GM12878 (cell line): ENCODE measurements around the gene KISS1R. TPM values are rescaled to one million over a fixed set of nuclear protein-coding genes. Genes with fewer than 3 reads are reported as not detected.

Experiments used
- ATAC-seq: fragments of 200-7000 bp; cut with Tn5 transposase; 3 replicates; pipeline ENCODE4 v1.9.1; 2020; ENCODE audit warnings: mild to moderate bottlenecking, moderate library complexity
- BruUV-seq: library from RNA; stranded (reverse); fragments of 400-500 nt; replicated peaks from 2 replicates; lab custom pipeline; 2021; lab: Mats Ljungman, UMichigan
- CTCF ChIA-PET: fragments of 300-600 bp; sonication (Branson Sonifier 250); formaldehyde crosslinking; extraction: SDS; loops from one replicate; lab custom pipeline; 2021; ENCODE audit warnings: inconsistent platforms; lab: Yijun Ruan, JAX
- POLR2A ChIA-PET: fragments of 350-600 bp; formaldehyde crosslinking; extraction: SDS; loops from one replicate; lab custom pipeline; 2021; ENCODE audit warnings: inconsistent platforms; lab: Charles Lee
- RAD21 ChIA-PET: fragments of 300-600 bp; sonication (Branson Sonifier 250); formaldehyde crosslinking; loops from one replicate; lab custom pipeline; 2023; ENCODE audit warnings: antibody characterized with exemption; ENCODE audit not compliant: unreplicated experiment; lab: Charles Lee
- SMC1A ChIA-PET: fragments of 300-600 bp; sonication (Branson Sonifier 250); formaldehyde crosslinking; loops from one replicate; lab custom pipeline; 2023; ENCODE audit not compliant: unreplicated experiment, uncharacterized antibody; lab: Charles Lee
- DNase-seq: peaks from one replicate; pipeline ENCODE4 v3.0.0-alpha.2; 2011; ENCODE audit warnings: low read depth, low spot score
- FAIRE-seq: peaks from 3 replicates; lab custom pipeline; 2011; peaks lifted over from hg19 to GRCh38; lab: Jason Lieb, UNC
- H2AFZ ChIP-seq: 2 replicates; pipeline ENCODE4 v1.6.0; 2011; ENCODE audit warnings: low read depth, low read length, control low read depth; ENCODE audit not compliant: control insufficient read depth
- H3K27ac ChIP-seq: 2 replicates; pipeline ENCODE4 v1.5.1; 2011; ENCODE audit warnings: control low read depth; ENCODE audit not compliant: control insufficient read depth, insufficient read depth
- H3K27me3 ChIP-seq, 2 experiments: replicated peaks in 1 of 2; 2 replicates each; pipeline versions ENCODE4 v1.6.0 to v1.6.1; 2011; ENCODE audit warnings: low read length in 1 of 2; ENCODE audit not compliant: control insufficient read depth in 2 of 2, insufficient read depth in 2 of 2
- H3K36me3 ChIP-seq, 2 experiments: 2 replicates each; pipeline ENCODE4 v1.5.1; 2011; ENCODE audit warnings: low read length in 1 of 2; ENCODE audit not compliant: control insufficient read depth in 2 of 2, insufficient read depth in 2 of 2
- H3K4me1 ChIP-seq: 2 replicates; pipeline ENCODE4 v1.6.1; 2011; ENCODE audit warnings: mild to moderate bottlenecking, low read length, moderate library complexity, mixed read lengths; ENCODE audit not compliant: control insufficient read depth, insufficient read depth
- H3K4me2 ChIP-seq: 2 replicates; pipeline ENCODE4 v1.6.0; 2011; ENCODE audit warnings: control low read depth; ENCODE audit not compliant: control insufficient read depth, insufficient read depth
- H3K4me3 ChIP-seq: fragments of 200-600 bp; sonication (generic); 2 replicates; pipeline ENCODE4 v1.5.1; 2016
- H3K79me2 ChIP-seq: 2 replicates; pipeline ENCODE4 v1.6.0; 2011; ENCODE audit warnings: low read length; ENCODE audit not compliant: control insufficient read depth, insufficient read depth
- H3K9ac ChIP-seq: 2 replicates; pipeline ENCODE4 v1.8.0; 2011; ENCODE audit warnings: low read length, control low read depth, mixed read lengths; ENCODE audit not compliant: control insufficient read depth, insufficient read depth
- H3K9me3 ChIP-seq: replicated peaks from 3 replicates; pipeline ENCODE4 v1.5.1; 2011; ENCODE audit warnings: mild to moderate bottlenecking, low read length; ENCODE audit not compliant: control insufficient read depth, insufficient read depth
- H4K20me1 ChIP-seq: 2 replicates; pipeline ENCODE4 v1.6.0; 2011; ENCODE audit not compliant: control insufficient read depth, insufficient read depth
- ESRRA ChIP-seq: IDR thresholded peaks from 2 replicates; pipeline ENCODE4 v1.6.1; 2012; ENCODE audit warnings: mild to moderate bottlenecking, low read length, improper control_type of control experiment
- MYB ChIP-seq: fragments of 150-350 bp; IDR thresholded peaks from 2 replicates; pipeline ENCODE4 v1.6.1; 2014; ENCODE audit warnings: mild to moderate bottlenecking, low read depth, low read length, borderline replicate concordance
- MYC ChIP-seq: IDR thresholded peaks from 2 replicates; pipeline ENCODE4 v1.6.1; 2011; ENCODE audit warnings: mild to moderate bottlenecking, low read length, moderate library complexity, inconsistent platforms; ENCODE audit not compliant: insufficient read depth, insufficient replicate concordance, insufficient read length, severe bottlenecking
- NRF1 ChIP-seq: conservative IDR thresholded peaks from 2 replicates; pipeline ENCODE4 v1.6.1; 2011; ENCODE audit warnings: mild to moderate bottlenecking, low read depth, low read length, improper control_type of control experiment
- POLR2A ChIP-seq: IDR thresholded peaks from 2 replicates; pipeline ENCODE4 v1.6.1; 2011; ENCODE audit warnings: low read depth, mild to moderate bottlenecking, low read length
- SPI1 ChIP-seq: IDR thresholded peaks from 2 replicates; pipeline ENCODE4 v1.6.1; 2011; ENCODE audit warnings: low read depth, mild to moderate bottlenecking, low read length, moderate library complexity, borderline replicate concordance; ENCODE audit not compliant: insufficient read depth
- STAT1 ChIP-seq: fragments of 450-650 bp; conservative IDR thresholded peaks from 2 replicates; pipeline ENCODE4 v1.6.1; 2014; ENCODE audit warnings: antibody characterized with exemption, mild to moderate bottlenecking
- SUZ12 ChIP-seq: fragments of 200-600 bp; sonication (generic); IDR thresholded peaks from one replicate; pipeline ENCODE4 v1.6.1; 2018; ENCODE audit warnings: antibody characterized with exemption, mild to moderate bottlenecking; ENCODE audit not compliant: unreplicated experiment
- ZBED1 ChIP-seq: IDR thresholded peaks from 2 replicates; pipeline ENCODE4 v1.6.1; 2016; ENCODE audit warnings: borderline replicate concordance
- ZNF384 ChIP-seq: IDR thresholded peaks from 2 replicates; pipeline ENCODE4 v1.6.1; 2012; ENCODE audit warnings: low read depth, mild to moderate bottlenecking, low read length, improper control_type of control experiment, borderline replicate concordance
- WGBS: methylation state at CpG from one replicate; pipeline ENCODE4 v1.1.6; 2016; ENCODE audit warnings: low lambda C conversion rate; ENCODE audit not compliant: insufficient replicate concordance, insufficient coverage; ENCODE audit errors: missing lambda C conversion rate; 5-methylcytosine and 5-hydroxymethylcytosine counted together
- in situ Hi-C: fragments of 300-500 bp; cut with MboI; formaldehyde crosslinking; loops from 9 replicates; pipeline ENCODE4 v1.14.3; 2018; ENCODE audit warnings: mixed read lengths
- intact Hi-C: fragments of 100-400 bp; cut with micrococcal nuclease; formaldehyde crosslinking; loops from one replicate; pipeline ENCODE4 v1.14.2; 2022; ENCODE audit not compliant: unreplicated experiment
- polyA plus RNA-seq, 11 experiments: library from polyadenylated mRNA; depleted of rRNA in 4 of 11; unstranded in 6 of 11; stranded (reverse) in 5 of 11; fragments of >200 nt; fragmentation: Nextera tagmentation in 4 of 11; fragmentation: Illumina TruSeq in 1 of 11; extraction: Ambion mirVana in 4 of 11; extraction: Trizol in 1 of 11; gene quantifications; 1 replicate in 1 of 11; 2 replicates in 10 of 11; pipeline versions ENCODE4 v1.2.1 to v1.2.3, GENCODE V29; 2011 to 2016; ENCODE audit warnings: inconsistent platforms in 2 of 11, missing spikeins in 2 of 11, low read depth in 1 of 11
- total RNA-seq, 4 experiments: library from RNA; depleted of rRNA in 3 of 4; stranded (reverse); fragments of >200 nt in 3 of 4; fragmentation: Illumina TruSeq in 1 of 4; extraction: Trizol in 1 of 4; gene quantifications; 2 replicates each; pipeline versions ENCODE4 v1.2.1 to v1.2.3, GENCODE V29; 2013 to 2021
- TF ChIP-seq, protein P1 (sequence below): fragments of 450-650 bp; IDR thresholded peaks from 2 replicates; pipeline ENCODE4 v1.6.1; 2017; ENCODE audit warnings: mild to moderate bottlenecking
- TF ChIP-seq, protein P2 (sequence below), 3 experiments: IDR thresholded peaks in 2 of 3; conservative IDR thresholded peaks in 1 of 3; 2 replicates each; pipeline ENCODE4 v1.5.1; 2011; ENCODE audit warnings: low read depth in 3 of 3, low read length in 3 of 3, mild to moderate bottlenecking in 3 of 3, control low read depth in 2 of 3, moderate library complexity in 2 of 3, inconsistent platforms in 1 of 3, mixed read lengths in 1 of 3; ENCODE audit not compliant: control insufficient read depth in 2 of 3, insufficient read depth in 1 of 3; ENCODE audit errors: extremely low read depth in 1 of 3

Gene KISS1R
- total and polyA plus RNA-seq, 10 of the 15 experiments (the other 5 are each of a cell fraction or from before 2014, with no cell fraction given): 0.13 to 2.7 (median 1.4) TPM; not detected in 3

- Histone ChIP-seq H3K9ac (no peak overlapping the region), H3K9me3 (peaks cover 4% of the 10 kb centered on the region), H3K4me3 (peak overlapping the region; percentile 37; the same call in 1 of the 2 replicates), H3K36me3 (peaks cover 24 to 30% of the 10 kb centered on the region in 2 experiments), H3K27me3 (no peaks in the 10 kb centered on the region), H3K4me2 (peak overlapping the region; percentile 79), H3K79me2 (peaks cover 60% of the 10 kb centered on the region), H3K27ac (no peak overlapping the region), H4K20me1 (no peaks in the 10 kb centered on the region; the same call in 1 of the 2 replicates), H2AFZ (no peak overlapping the region), H3K4me1 (peaks cover 7% of the 10 kb centered on the region)
- 85% methylated on average over 45 of the region's 45 CpGs for WGBS
- intact Hi-C loops (no loop called here), in situ Hi-C loops (no loop called here)
- no TSS peak for BruUV-seq
- peak; percentile 51; the same call in 1 of the 2 replicates for TF ChIP-seq POLR2A
- TF ChIP-seq SUZ12: no peak
- ChIA-PET SMC1A (no interaction called here), RAD21 (no interaction called here), CTCF (no interaction called here), POLR2A (no interaction called here)
- no peak for FAIRE-seq
- no peak for DNase-seq
- no peak for ATAC-seq
These were observed 24.4 kb downstream of the KISS1R start for GRCh38 chr19:941292-942132.

- no peak overlapping the region for H3K27ac ChIP-seq
- intact Hi-C loops: no loop called here
- BruUV-seq: no TSS peak
- ChIA-PET POLR2A (no interaction called here), RAD21 (no interaction called here), CTCF (no interaction called here), SMC1A (no interaction called here)
- H3K4me2 ChIP-seq: no peak overlapping the region
- no peak overlapping the region for H3K9ac ChIP-seq
- peaks cover 8% of the 10 kb centered on the region for H3K4me1 ChIP-seq
- no peak for ATAC-seq
- H2AFZ ChIP-seq: no peak overlapping the region
- FAIRE-seq: no peak
- H3K79me2 ChIP-seq: peaks cover 65% of the 10 kb centered on the region
- H4K20me1 ChIP-seq: no peaks in the 10 kb centered on the region; the same call in 1 of the 2 replicates
- DNase-seq: no peak
- peaks cover 3% of the 10 kb centered on the region for H3K9me3 ChIP-seq
- H3K36me3 ChIP-seq: peaks cover 21 to 29% of the 10 kb centered on the region in 2 experiments
- H3K27me3 ChIP-seq: no peaks in the 10 kb centered on the region
- no peak overlapping the region for H3K4me3 ChIP-seq
- in situ Hi-C loops: no loop called here
- 95% methylated on average over 20 of the region's 32 CpGs for WGBS
- TF ChIP-seq, protein P1, sequence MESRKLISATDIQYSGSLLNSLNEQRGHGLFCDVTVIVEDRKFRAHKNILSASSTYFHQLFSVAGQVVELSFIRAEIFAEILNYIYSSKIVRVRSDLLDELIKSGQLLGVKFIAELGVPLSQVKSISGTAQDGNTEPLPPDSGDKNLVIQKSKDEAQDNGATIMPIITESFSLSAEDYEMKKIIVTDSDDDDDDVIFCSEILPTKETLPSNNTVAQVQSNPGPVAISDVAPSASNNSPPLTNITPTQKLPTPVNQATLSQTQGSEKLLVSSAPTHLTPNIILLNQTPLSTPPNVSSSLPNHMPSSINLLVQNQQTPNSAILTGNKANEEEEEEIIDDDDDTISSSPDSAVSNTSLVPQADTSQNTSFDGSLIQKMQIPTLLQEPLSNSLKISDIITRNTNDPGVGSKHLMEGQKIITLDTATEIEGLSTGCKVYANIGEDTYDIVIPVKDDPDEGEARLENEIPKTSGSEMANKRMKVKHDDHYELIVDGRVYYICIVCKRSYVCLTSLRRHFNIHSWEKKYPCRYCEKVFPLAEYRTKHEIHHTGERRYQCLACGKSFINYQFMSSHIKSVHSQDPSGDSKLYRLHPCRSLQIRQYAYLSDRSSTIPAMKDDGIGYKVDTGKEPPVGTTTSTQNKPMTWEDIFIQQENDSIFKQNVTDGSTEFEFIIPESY: no peak
- no peak for TF ChIP-seq STAT1
- TF ChIP-seq ZBED1: no peak
- no peak for TF ChIP-seq MYC
- no peak for TF ChIP-seq ZNF384
- no peak for TF ChIP-seq SPI1
- TF ChIP-seq, protein P2, sequence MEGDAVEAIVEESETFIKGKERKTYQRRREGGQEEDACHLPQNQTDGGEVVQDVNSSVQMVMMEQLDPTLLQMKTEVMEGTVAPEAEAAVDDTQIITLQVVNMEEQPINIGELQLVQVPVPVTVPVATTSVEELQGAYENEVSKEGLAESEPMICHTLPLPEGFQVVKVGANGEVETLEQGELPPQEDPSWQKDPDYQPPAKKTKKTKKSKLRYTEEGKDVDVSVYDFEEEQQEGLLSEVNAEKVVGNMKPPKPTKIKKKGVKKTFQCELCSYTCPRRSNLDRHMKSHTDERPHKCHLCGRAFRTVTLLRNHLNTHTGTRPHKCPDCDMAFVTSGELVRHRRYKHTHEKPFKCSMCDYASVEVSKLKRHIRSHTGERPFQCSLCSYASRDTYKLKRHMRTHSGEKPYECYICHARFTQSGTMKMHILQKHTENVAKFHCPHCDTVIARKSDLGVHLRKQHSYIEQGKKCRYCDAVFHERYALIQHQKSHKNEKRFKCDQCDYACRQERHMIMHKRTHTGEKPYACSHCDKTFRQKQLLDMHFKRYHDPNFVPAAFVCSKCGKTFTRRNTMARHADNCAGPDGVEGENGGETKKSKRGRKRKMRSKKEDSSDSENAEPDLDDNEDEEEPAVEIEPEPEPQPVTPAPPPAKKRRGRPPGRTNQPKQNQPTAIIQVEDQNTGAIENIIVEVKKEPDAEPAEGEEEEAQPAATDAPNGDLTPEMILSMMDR (IDR thresholded peaks at IDR 0.05 in 2 of 3, conservative IDR thresholded peaks at IDR 0.05 in 1 of 3; ENCODE audit: control insufficient read depth in 2 of 3, extremely low read depth in 1 of 3, insufficient read depth in 1 of 3, low read depth in 3 of 3, low read length in 3 of 3): no peak
- no peak for TF ChIP-seq ESRRA
- no peak for TF ChIP-seq NRF1
- TF ChIP-seq MYB: no peak
These were observed 25.1 kb downstream of the KISS1R start for GRCh38 chr19:942133-942645.
